ENCODE results near the gene KRT85.

- TF ChIP-seq CTCF (IDR thresholded peaks at IDR 0.05): no peak
- no peak for TF ChIP-seq ZFX (IDR thresholded peaks at IDR 0.05; ENCODE audit: borderline replicate concordance)
Measured at GRCh38 chr12:52401926-52402325, 34.6 kb upstream of the KRT85 start.

Data from 22Rv1 (cell line).